ENCODE measurements around the gene WWOX.

Gene WWOX

DNA sequence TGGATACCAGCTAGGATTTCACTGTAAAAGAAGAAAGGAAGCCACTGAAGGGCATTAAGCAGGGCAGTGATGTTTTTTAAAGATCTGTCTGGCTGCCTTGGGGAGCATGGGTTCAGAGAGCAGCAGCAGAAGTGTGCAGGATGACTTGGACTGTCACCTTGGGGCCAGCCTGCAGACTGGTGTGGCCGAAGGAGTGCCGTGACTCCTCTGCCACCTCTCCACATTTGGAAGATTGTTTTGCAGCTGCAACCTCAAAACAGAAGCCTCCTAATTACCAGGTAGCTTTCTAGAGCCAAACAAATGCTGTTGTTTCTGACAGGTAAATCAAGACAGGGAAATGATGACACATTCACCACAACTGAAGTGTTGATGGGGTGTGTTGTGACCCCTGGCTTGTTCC is 681.4 kb downstream of the WWOX start:
- ChIA-PET CTCF (no interaction called here), POLR2A (no interaction called here)
- TF ChIP-seq, protein P1, sequence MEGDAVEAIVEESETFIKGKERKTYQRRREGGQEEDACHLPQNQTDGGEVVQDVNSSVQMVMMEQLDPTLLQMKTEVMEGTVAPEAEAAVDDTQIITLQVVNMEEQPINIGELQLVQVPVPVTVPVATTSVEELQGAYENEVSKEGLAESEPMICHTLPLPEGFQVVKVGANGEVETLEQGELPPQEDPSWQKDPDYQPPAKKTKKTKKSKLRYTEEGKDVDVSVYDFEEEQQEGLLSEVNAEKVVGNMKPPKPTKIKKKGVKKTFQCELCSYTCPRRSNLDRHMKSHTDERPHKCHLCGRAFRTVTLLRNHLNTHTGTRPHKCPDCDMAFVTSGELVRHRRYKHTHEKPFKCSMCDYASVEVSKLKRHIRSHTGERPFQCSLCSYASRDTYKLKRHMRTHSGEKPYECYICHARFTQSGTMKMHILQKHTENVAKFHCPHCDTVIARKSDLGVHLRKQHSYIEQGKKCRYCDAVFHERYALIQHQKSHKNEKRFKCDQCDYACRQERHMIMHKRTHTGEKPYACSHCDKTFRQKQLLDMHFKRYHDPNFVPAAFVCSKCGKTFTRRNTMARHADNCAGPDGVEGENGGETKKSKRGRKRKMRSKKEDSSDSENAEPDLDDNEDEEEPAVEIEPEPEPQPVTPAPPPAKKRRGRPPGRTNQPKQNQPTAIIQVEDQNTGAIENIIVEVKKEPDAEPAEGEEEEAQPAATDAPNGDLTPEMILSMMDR (IDR thresholded peaks at IDR 0.05; ENCODE audit: insufficient read depth, low read length, missing control alignments): no peak
- no peak for DNase-seq (ENCODE audit: low read depth, low spot score)
- no peak overlapping the region for H3K4me3 ChIP-seq (ENCODE audit: low read depth, low read length)

- POLR2A ChIA-PET: no interaction called here
- DNase-seq (ENCODE audit: low read depth, low spot score): no peak
- CTCF ChIA-PET: no interaction called here
- H3K4me3 ChIP-seq (ENCODE audit: low read depth, low read length): no peak overlapping the region
- TF ChIP-seq, protein P1 (IDR thresholded peaks at IDR 0.05; ENCODE audit: insufficient read depth, low read length, missing control alignments): no peak
These were observed 683.1 kb downstream of the WWOX start for GRCh38 chr16:78782572-78782971.

DNA sequence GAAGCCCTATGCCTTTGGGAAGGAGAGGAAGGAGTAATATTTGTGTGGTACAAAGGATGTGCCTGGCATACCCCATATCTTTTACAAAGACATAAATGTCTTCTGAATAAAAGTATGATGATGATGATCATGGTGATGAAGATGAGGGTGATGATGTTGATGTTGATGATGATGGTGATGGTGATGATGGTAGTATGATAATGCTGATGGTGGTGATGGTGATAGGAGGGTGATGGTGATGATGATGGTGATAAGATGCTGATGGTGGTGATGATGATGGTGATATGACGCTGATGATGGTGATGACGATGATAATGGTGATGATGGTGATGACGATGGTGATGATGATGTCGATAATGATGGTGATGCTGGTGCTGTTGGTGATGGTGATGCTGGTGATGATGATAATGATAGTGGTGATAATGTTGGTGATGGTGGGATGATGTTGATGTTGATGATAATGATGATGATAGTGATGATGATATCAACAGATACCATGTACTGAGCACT is 684.2 kb downstream of the WWOX start:
- H3K4me3 ChIP-seq (ENCODE audit: low read depth, low read length): no peak overlapping the region
- ChIA-PET POLR2A (no interaction called here), CTCF (no interaction called here)
- TF ChIP-seq, protein P1 (IDR thresholded peaks at IDR 0.05; ENCODE audit: insufficient read depth, low read length, missing control alignments): no peak
- DNase-seq (ENCODE audit: low read depth, low spot score): no peak

DNA sequence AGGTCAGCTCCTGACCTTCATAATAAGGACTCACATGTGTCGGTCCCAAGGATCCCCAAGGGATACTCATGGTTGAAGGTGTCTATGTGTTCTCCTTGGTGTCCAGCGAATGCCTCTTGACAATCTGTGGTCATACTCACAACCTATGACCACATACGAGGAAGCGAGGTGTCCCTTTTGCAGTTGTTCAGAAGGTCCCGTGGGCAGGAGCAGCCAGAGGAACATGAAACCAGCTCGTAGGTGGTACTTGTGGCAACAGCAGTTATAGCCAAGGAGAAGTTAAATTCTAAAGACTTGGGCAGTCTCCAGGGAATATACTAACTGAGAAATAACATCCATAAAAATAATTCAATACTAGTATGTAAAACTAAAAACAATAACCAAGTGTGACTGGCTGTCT is 685.3 kb downstream of the WWOX start:
- no peak for DNase-seq (ENCODE audit: low read depth, low spot score)
- CTCF ChIA-PET: no interaction called here
- POLR2A ChIA-PET: no interaction called here
- TF ChIP-seq, protein P1 (IDR thresholded peaks at IDR 0.05; ENCODE audit: insufficient read depth, low read length, missing control alignments): no peak
- H3K4me3 ChIP-seq (ENCODE audit: low read depth, low read length): no peak overlapping the region

- CTCF ChIA-PET: no interaction called here
These were observed 685.8 kb downstream of the WWOX start for GRCh38 chr16:78785218-78785617.

DNA sequence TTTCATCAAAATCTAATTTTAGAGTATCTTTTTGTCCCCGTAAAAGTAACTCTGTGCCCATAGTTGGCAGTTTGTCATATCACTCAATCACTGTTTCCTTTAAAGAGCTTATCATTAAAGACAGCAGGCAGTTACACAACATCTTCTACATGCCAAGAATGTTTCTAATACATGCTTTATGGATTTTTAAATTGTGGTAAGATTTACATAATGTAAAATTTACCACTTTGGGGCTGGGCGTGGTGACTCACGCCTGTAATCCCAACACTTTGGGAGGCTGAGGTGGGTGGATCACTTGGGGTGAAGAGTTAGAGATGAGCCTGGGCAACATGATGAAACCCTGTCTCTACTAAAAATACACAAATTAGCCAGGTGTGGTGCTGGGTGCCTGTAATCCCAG is 687.2 kb downstream of the WWOX start:
- TF ChIP-seq, protein P1 (IDR thresholded peaks at IDR 0.05; ENCODE audit: insufficient read depth, low read length, missing control alignments): no peak
- ChIA-PET POLR2A (no interaction called here), CTCF (no interaction called here)
- no peak overlapping the region for H3K4me3 ChIP-seq (ENCODE audit: low read depth, low read length)
- no peak for DNase-seq (ENCODE audit: low read depth, low spot score)

More at GRCh38 chr16:78785218-78785617, 685.8 kb downstream of the WWOX start:
- DNase-seq (ENCODE audit: low read depth, low spot score): no peak
- no peak overlapping the region for H3K4me3 ChIP-seq (ENCODE audit: low read depth, low read length)
- TF ChIP-seq, protein P1 (IDR thresholded peaks at IDR 0.05; ENCODE audit: insufficient read depth, low read length, missing control alignments): no peak
- POLR2A ChIA-PET: no interaction called here

Measured in AG04449 (cell line).